HG03575 (cell line): Measurements from ENCODE around the gene UGT1A8.
"Not testable (repeated sequence)": the region's sequence is repeated elsewhere in the genome, so short reads cannot be mapped to it uniquely, and the experiment has no call there.

Source experiments
- ATAC-seq: cut with Tn5 transposase; IDR thresholded peaks from one replicate; pipeline ENCODE4 v1.9.1; 2021; ENCODE audit not compliant: unreplicated experiment, insufficient number of reproducible peaks, low FRiP score; ENCODE audit errors: extremely low read depth

Gene UGT1A8

DNA sequence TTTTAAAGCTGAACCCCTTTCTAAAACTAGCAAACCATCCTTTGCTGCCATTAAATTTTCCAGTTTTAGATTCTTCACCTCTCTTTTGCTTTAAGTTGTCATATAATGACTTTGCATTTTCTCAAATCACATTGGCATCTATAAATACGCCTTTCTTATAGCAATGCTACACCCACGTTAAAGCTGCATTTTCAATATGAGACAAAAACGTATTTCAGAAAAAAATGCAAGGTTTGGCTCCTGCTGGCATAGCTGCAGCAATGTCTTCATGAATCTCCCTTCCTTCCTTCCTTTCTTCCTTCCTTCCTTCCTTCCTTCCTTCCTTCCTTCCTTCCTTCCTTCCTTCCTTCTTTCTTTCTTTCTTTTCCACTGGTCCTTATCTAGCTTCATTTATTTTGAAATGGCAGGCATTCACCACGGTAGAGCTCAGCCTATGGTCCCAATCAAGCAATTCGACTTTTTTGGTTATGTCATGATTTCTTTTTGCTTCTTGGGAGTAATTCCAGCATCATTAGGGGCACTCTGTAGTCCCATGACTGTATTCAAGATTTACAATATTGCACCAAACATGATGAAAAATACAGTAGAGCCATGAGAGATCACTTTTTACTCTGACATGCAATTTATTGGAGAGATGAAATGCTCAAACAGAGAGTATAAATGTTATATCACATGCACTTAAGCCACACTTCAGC lies 10.0 kb downstream of the UGT1A8 start:
- no peak for ATAC-seq

- ATAC-seq = not testable (repeated sequence)
Observed at GRCh38 chr2:233636306-233636705, 18.9 kb downstream of the UGT1A8 start, which contains the start of gene UGT1A10. UGT1A10 (plus strand) TSS chr2:233636448; CDS start chr2:233636523, 75 bp downstream.

DNA sequence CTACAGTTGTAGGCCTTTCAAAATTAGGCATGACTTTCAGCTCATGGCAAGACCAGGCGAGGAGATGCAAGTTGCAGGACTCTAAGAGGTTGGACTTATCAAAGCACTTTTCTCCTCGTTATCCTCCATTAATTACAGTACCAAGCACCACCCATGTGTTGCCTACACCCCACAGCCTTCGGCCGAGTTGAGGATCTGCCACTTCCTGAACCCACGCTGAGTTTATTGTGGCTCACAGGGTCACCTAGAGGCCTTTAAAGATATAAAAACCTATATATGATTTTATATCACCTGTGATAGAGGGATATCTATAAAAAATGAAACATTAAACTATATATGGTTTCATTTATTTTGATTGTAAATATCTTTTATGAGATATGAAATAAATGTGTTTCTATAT lies 21.4 kb downstream of the UGT1A8 start:
- no peak for ATAC-seq

DNA sequence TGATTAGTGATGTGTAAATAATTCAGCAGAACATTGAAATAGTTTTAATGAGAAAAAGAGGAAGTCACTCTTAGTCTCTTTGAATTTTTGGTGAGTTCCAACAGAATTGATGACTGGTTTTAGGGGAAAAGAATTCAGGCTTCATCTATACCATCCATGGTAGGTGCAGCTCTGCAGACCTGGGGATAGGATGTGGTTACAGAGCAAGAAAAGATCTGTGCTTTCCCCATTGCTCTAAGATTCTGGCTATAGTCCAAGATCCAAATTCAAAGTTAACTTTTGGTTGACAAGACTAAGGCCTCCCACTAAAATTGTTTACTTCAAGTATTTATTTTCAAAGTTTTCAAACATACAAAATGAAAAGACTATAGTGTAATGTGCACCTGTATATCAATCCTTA lies 22.4 kb downstream of the UGT1A8 start:
- ATAC-seq = no peak

GRCh38 chr2:233643128-233643527 lies 25.7 kb downstream of the UGT1A8 start:
- ATAC-seq = no peak

- not testable (repeated sequence) for ATAC-seq
Observed at GRCh38 chr2:233646033-233646432, 28.6 kb downstream of the UGT1A8 start.

GRCh38 chr2:233650981-233651380 lies 33.5 kb downstream of the UGT1A8 start:
- ATAC-seq = no peak

GRCh38 chr2:233651430-233651829 lies 34.0 kb downstream of the UGT1A8 start:
- no peak for ATAC-seq

DNA sequence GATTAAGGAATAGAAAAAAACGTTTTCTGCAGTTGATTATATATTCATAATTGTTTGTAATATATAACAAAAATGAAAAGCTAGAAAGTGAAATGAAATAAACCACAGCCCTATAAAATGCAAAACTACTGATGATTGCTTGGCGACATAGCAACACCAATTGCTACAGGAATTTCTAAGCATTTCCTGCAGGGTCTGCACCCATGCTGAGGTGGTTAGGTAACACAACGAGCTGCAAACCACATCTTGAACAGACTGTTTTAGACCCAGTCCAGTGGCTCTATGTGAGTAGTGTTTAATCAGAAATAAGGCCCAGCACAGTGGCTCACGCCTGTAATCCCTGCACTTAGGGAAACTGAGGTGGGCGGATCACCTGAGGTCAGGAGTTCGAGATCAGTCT lies 37.1 kb downstream of the UGT1A8 start:
- ATAC-seq = no peak

- no peak for ATAC-seq
Observed at GRCh38 chr2:233655043-233655442, 37.6 kb downstream of the UGT1A8 start.

DNA sequence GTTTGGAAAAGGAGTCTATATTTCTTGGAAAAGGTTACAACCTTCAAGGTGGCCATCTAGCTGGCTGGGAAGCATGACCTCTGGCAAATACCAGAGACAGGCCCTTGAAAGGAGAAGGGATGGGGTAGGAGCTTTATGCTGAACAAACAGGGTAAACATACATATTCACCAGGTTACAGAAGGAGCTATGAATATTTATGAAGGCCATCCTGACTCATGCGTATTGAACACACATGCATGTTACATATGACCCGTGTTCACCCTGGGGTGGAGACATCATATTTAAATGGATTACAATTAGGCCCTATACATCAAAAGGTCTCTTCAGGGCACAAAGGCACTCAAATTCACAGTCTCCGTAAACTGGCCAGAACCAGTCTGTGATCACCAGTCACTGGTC lies 38.5 kb downstream of the UGT1A8 start:
- not testable (repeated sequence) for ATAC-seq

GRCh38 chr2:233656443-233656842 lies 39.0 kb downstream of the UGT1A8 start:
- no peak for ATAC-seq

DNA sequence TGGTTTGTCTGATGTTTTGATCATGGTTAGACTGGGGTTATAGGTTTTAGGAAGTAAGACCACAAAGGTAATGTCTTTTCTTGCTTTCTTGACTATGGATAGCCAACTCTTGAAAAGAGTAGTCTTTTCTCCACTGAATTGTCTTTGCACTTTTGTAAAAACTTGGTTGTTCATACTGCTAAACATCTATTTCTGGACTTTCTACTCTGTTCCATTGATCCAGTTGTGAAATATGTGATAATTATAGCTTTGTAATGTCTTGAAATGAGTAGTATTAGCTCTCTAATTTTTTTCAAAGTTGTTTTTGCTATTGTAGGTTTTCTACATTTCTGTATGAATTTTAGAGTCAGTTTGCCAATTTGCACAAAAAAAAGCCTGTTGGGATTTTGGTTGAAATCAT lies 41.2 kb downstream of the UGT1A8 start:
- no peak for ATAC-seq

- ATAC-seq = no peak
Observed at GRCh38 chr2:233663911-233664310, 46.5 kb downstream of the UGT1A8 start.

DNA sequence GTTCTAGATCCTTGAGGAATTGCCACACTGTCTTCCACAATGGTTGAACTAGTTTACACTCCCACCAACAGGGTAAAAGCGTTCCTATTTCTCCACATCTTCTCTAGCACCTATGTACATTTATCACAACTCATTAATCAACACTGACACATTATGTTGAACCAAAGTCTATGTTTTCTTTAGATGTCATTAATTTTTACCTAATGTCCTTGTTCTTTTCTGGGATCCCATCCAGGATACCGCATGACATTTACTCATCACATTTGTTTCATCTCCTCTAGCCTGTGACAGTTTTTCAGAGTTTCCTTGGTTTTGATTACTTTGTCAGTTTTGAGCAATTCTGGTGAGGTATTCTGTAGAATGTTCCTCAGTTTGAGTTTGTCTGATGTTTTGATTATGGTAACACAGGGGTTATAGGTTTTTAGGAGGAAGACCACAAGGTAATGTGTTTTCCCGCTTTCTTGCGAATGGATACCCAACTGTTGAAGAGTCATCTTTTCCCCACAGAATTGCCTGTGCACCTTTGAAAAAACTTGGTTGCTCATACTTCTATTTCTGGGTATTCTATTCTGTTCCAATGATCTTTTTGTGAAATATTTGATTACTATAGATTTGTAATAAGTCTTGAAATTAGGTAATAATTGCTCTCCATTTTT lies 51.3 kb downstream of the UGT1A8 start:
- ATAC-seq = no peak

- no peak for ATAC-seq
Observed at GRCh38 chr2:233671290-233672161, 54.1 kb downstream of the UGT1A8 start, which contains the start of gene UGT1A9. UGT1A9 (plus strand) TSS chr2:233671898; CDS start chr2:233671935, 37 bp downstream.

GRCh38 chr2:233672886-233673285 lies 55.5 kb downstream of the UGT1A8 start:
- no peak for ATAC-seq

GRCh38 chr2:233673896-233674295 lies 56.5 kb downstream of the UGT1A8 start:
- ATAC-seq = no peak

GRCh38 chr2:233674314-233674713 lies 56.9 kb downstream of the UGT1A8 start:
- ATAC-seq = no peak

DNA sequence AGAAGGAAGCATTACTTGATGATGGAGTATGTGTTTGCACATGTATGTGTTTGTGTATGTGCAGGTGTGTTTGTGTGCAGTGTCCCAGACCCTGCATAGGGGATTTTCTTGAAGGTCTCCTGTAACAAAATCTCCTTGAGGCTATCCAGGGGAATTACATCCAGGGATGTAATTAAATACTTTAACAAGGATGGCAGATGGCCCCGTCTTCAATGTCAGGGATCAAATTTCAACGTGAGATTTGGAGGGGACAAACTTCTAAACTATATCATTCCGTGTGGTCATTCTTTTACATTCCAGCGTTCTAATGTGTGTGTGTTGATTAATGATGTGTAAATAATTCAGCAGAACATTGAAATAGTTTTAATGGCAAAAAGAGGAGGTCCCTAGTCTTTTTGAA lies 57.6 kb downstream of the UGT1A8 start:
- ATAC-seq = no peak
